HG03354 (cell line): ENCODE results near the gene WWOX.

Experiments used
- ATAC-seq: cut with Tn5 transposase; IDR thresholded peaks from one replicate; pipeline ENCODE4 v1.9.1; 2021; ENCODE audit warnings: mild to moderate bottlenecking; ENCODE audit not compliant: unreplicated experiment, poor library complexity, severe bottlenecking

Gene WWOX

GRCh38 chr16:79164388-79164995, 1065.0 kb downstream of the WWOX start:
- no peak for ATAC-seq

DNA sequence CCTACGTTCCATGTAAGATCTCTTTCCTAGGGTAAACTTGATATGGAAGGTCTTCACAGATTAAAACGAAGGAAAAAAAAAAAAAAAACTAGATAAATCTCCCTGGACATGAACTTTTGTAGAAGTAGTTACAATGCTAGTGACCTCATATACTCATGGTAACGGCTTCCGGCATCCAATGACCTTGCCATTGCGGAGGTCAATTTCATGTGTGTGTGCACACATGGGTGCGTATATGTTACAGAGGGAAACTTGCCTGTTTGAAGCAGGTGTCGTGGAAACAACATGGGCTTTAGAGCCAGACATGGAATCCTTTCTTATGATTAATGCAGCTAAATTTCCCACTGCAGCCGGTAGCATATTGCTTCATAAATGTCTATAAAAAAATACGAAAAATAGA, 1065.6 kb downstream of the WWOX start:
- no peak for ATAC-seq

DNA sequence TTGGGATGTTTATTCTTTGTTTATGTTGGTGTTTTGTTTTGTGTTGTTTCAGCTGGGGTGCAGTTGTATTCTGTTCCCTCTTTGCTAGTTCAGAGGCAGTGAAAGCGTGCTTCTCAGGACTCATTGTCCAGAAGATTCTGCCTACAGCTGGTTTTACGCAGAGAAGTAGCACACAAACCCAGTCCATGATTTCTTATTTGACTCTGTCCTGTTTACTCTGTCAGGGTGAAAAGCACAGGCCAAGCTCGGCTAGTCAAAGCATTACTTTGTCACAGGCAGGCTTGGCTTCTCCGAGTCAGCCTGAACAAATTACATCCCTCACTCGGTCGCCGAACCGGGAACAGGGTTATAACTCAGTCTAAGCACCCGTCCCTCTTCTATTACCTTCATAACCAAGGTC, 1066.1 kb downstream of the WWOX start:
- no peak for ATAC-seq

GRCh38 chr16:79167893-79168292, 1068.4 kb downstream of the WWOX start:
- no peak for ATAC-seq

GRCh38 chr16:79168321-79168720, 1068.9 kb downstream of the WWOX start:
- no peak for ATAC-seq

DNA sequence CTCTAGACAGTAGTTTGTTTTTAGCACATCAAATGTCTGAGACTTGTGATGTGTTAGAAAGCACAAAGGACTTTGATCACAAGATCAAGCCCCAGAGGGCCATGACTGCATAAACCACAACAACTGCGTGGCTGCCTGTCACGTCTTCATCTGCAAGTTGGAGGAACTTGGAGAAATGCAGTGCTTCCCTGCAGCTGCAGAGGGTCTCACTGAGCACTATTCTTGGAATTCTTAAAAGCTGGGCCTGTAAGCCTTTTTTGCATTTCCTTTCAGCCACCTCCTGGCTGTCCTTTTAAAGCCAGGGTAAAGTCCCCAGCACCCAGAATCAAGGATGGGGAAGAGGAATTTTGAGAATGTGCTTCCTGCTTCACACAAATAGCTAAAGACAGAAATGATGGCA, 1069.8 kb downstream of the WWOX start:
- no peak for ATAC-seq

GRCh38 chr16:79170555-79171246, 1071.2 kb downstream of the WWOX start:
- ATAC-seq: no peak

DNA sequence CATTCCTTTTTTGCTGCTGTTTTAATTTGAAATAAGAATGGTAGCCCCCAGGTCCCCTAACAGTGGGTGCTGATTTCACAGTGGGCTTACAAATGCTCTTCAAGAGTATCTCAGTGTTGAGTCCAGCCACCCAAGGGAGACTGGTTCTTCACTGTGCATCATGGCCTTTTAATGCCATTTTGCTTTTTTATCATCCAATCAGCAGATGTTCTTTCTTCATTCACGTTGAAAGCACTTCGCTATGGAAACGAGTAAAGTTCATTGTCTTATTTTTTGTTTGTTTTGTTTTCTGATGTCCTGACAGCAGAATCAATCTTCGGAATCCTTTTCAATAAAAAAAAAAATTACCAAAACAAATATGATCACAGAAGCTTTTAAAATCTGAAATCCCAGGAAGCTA, 1072.0 kb downstream of the WWOX start:
- no peak for ATAC-seq

DNA sequence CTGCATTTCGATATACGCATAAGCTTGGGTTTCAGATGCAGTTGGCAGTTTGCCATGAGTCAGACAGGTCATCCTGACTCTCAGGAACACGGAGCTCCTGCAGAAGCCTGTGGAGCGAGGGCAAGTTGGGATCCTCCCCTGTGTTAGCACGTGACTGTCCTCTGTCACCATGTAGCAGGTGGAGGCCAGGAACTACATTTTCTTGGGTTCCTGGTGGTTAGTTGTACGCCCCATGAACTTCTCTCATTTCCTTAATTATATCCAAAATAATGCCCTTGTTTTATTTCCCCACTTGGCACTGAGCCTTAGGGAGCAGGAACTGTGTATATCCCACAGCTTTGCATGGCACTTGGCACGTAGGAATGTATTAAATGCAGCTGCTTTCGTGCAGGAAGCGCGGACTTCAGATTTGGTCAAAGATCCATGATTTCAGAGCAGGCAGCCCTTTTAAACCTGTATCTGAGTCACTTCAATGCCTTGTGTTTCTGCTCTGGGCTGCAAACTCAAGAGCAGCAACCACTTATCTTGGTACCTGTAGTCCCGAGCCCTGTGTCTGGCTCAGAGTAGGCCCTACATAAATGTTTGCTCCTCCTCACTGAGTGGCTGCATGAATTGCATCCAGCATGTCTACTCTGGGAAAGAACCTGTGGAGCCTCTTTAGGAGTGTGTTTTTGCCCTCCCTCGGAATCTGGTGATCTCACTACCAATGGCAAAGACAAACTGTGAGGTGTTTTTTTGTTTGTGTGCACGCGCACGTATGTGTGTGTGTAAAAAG, 1072.7 kb downstream of the WWOX start:
- no peak for ATAC-seq

DNA sequence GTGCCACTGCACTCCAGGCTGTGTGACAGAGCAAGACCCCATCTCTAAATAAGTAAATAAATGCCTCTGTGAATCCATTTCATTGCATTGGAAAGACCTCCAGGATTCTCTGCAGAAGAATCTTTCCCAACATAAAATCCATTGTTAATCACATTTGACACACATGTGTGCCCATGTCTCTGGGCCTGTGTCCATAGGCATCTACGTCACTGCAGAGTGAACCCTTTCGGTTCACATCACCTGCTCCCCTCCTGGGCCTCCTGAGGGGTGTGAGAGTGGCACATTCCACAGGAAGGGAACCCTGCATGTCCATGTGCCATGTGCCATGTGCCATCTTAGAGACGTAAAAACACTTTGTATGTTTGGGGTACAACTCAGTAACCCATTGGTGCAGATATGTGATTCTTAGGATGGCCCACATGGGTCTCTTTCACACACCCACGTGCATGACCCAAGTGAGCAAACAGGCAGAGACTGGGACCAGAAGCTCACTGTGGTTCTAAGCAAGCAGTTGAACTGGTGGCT, 1073.6 kb downstream of the WWOX start:
- no peak for ATAC-seq

DNA sequence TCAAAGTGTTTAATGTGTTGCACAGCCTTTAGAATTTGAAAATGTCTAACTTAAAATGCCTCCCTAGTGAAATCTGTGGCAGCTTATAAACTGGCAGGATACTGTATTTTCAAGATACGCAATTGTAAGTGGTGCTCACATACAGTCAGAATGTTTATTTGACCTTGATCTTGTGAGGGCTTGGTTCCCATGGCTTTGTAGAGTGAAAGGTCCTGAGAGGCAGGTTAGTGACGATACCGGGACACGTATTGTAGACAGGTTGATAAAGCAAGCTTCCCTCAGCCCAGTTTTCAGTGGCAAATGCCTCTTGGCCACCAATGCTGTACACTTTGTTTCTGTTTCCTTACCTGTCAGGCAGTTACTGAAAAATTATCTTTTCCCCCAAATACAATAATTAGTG, 1074.5 kb downstream of the WWOX start:
- ATAC-seq: no peak

DNA sequence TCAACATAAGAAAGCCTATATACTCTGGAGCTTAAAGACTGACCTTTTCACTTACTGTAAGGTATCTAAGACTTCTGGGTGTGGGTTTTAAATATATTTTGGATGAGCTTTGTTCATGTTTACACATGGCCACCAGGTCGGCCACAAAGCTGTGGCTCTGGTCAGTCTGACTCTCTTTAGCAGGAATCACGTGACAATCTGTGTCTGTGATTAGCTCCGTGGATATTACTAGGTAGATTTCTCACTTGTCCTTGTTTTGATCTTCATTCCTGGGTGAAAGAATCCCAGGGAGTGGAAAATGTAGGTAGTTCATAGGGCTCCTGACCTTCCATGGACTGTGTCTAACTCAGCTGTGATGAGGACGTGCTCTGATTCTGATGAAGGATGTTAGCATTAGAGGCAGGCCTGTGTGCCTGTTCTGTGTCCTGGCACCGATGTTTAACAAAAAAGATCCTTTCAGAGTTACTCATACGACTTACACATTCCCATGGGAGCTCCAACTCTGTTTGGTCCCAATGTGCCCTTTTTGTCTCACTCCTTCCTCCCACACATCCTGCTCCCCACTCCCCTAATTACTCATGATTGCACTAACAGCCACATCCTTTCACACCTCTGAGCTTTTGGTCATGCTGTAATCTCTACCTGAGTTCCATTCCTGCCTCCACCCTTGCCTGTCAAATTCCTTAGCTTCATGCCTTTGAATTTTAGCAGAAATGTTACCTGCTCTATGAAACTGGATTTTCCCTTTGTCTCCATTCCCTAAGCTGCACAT, 1076.0 kb downstream of the WWOX start:
- no peak for ATAC-seq

- ATAC-seq: no peak
Measured at GRCh38 chr16:79177018-79177417, 1077.6 kb downstream of the WWOX start.

GRCh38 chr16:79181419-79181818, 1082.0 kb downstream of the WWOX start:
- ATAC-seq: no peak

- ATAC-seq: no peak
Measured at GRCh38 chr16:79182616-79183015, 1083.2 kb downstream of the WWOX start.

DNA sequence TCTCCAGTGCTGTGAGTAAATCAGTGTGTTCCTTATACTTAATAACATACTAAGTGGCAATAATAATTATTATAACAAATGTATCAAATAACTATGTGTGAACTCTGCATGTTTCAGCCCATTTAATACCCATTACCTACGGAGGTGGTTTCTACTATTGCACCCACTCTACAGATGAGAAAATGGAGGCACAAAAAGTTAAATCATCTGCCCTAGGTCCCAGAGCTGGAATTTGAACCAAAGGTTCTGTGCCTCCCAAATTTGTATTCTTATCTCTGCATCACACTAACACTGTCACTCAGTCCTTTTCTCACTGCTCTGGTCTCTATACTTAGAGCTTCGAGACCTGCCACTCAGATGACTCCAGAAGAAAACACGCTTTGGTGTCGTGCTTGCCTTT, 1084.1 kb downstream of the WWOX start:
- ATAC-seq: no peak

- no peak for ATAC-seq
Measured at GRCh38 chr16:79184464-79185030, 1085.1 kb downstream of the WWOX start.

- no peak for ATAC-seq
Measured at GRCh38 chr16:79185711-79186110, 1086.3 kb downstream of the WWOX start.

DNA sequence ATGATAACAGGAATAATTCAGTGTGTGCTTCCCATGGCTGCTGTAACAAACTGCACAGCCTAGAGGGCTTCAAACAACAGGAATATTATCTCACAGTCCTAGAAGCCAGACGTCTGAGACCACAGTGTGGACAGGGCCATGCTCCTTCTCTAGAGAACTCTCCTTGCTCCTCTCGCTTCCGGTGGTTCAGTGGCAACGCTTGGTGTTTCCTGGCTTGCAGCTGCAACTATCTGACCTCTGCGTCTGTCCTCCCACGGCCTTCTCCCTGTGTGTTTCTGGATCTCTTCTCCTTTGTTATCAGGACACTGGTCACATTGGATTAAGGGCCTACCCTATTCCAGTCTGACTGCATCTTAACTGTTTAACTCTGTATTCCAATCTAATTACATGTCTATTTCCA, 1086.7 kb downstream of the WWOX start:
- no peak for ATAC-seq
